Measurements from ENCODE around the gene NRAP.

NRAP gene

GRCh38 chr10:113555751-113556150 lies 108.1 kb downstream of the NRAP start:
- no peak overlapping the region for H3K4me2 ChIP-seq (ENCODE audit: low read depth, low read length, poor library complexity, severe bottlenecking)

GRCh38 chr10:113555245-113555644 lies 108.6 kb downstream of the NRAP start:
- Histone ChIP-seq H3F3A (ENCODE audit: low read depth) (no peaks in the 10 kb centered on the region), H3K36me3 (ENCODE audit: insufficient read depth, low read length) (no peaks in the 10 kb centered on the region), H3K9me3 (ENCODE audit: insufficient read depth, low read depth, low read length) (no peaks in the 10 kb centered on the region), H2AFZ (ENCODE audit: low read length) (no peak overlapping the region), H3K4me1 (ENCODE audit: insufficient read depth, low read length, poor library complexity, severe bottlenecking) (no peaks in the 10 kb centered on the region), H3K79me2 (ENCODE audit: insufficient read depth, low read length) (no peaks in the 10 kb centered on the region), H4K20me1 (ENCODE audit: insufficient read depth, low read length, poor library complexity, severe bottlenecking) (no peaks in the 10 kb centered on the region), H3K4me3 (ENCODE audit: low read length, poor library complexity, severe bottlenecking) (no peak overlapping the region), H3K9ac (ENCODE audit: low read depth, low read length, poor library complexity, severe bottlenecking) (no peak overlapping the region), H3K27me3 (ENCODE audit: insufficient read depth, low read length, poor library complexity, severe bottlenecking) (no peaks in the 10 kb centered on the region), H3K9me2 (replicated peaks; ENCODE audit: low read depth, low read length) (no peaks in the 10 kb centered on the region), H3K4me2 (ENCODE audit: low read depth, low read length, poor library complexity, severe bottlenecking) (no peak overlapping the region)
- TF ChIP-seq EZH2phosphoT487 (IDR thresholded peaks at IDR 0.05; ENCODE audit: borderline replicate concordance) (no peak), CTCF (conservative IDR thresholded peaks at IDR 0.05; ENCODE audit: low read length) (no peak)

More at GRCh38 chr10:113555751-113556150, 108.1 kb downstream of the NRAP start:
- H3K79me2 ChIP-seq (ENCODE audit: insufficient read depth, low read length): no peaks in the 10 kb centered on the region
- H3K4me1 ChIP-seq (ENCODE audit: insufficient read depth, low read length, poor library complexity, severe bottlenecking): no peaks in the 10 kb centered on the region
- TF ChIP-seq CTCF (conservative IDR thresholded peaks at IDR 0.05; ENCODE audit: low read length): no peak
- no peak for TF ChIP-seq EZH2phosphoT487 (IDR thresholded peaks at IDR 0.05; ENCODE audit: borderline replicate concordance)
- H3K27me3 ChIP-seq (ENCODE audit: insufficient read depth, low read length, poor library complexity, severe bottlenecking): no peaks in the 10 kb centered on the region
- no peaks in the 10 kb centered on the region for H3F3A ChIP-seq (ENCODE audit: low read depth)
- no peaks in the 10 kb centered on the region for H3K9me2 ChIP-seq (replicated peaks; ENCODE audit: low read depth, low read length)
- no peak overlapping the region for H3K4me3 ChIP-seq (ENCODE audit: low read length, poor library complexity, severe bottlenecking)
- no peaks in the 10 kb centered on the region for H3K9me3 ChIP-seq (ENCODE audit: insufficient read depth, low read depth, low read length)
- no peaks in the 10 kb centered on the region for H4K20me1 ChIP-seq (ENCODE audit: insufficient read depth, low read length, poor library complexity, severe bottlenecking)
- H2AFZ ChIP-seq (ENCODE audit: low read length): no peak overlapping the region
- no peaks in the 10 kb centered on the region for H3K36me3 ChIP-seq (ENCODE audit: insufficient read depth, low read length)
- H3K9ac ChIP-seq (ENCODE audit: low read depth, low read length, poor library complexity, severe bottlenecking): no peak overlapping the region

- Histone ChIP-seq H4K20me1 (ENCODE audit: insufficient read depth, low read length, poor library complexity, severe bottlenecking) (no peaks in the 10 kb centered on the region), H3K4me3 (ENCODE audit: low read length, poor library complexity, severe bottlenecking) (no peak overlapping the region), H3K9ac (ENCODE audit: low read depth, low read length, poor library complexity, severe bottlenecking) (no peak overlapping the region), H3K9me2 (replicated peaks; ENCODE audit: low read depth, low read length) (no peaks in the 10 kb centered on the region), H3K27me3 (ENCODE audit: insufficient read depth, low read length, poor library complexity, severe bottlenecking) (no peaks in the 10 kb centered on the region), H3F3A (ENCODE audit: low read depth) (no peaks in the 10 kb centered on the region), H3K36me3 (ENCODE audit: insufficient read depth, low read length) (no peaks in the 10 kb centered on the region), H2AFZ (ENCODE audit: low read length) (no peak overlapping the region), H3K79me2 (ENCODE audit: insufficient read depth, low read length) (no peaks in the 10 kb centered on the region), H3K9me3 (ENCODE audit: insufficient read depth, low read depth, low read length) (no peaks in the 10 kb centered on the region), H3K4me1 (ENCODE audit: insufficient read depth, low read length, poor library complexity, severe bottlenecking) (no peaks in the 10 kb centered on the region), H3K4me2 (ENCODE audit: low read depth, low read length, poor library complexity, severe bottlenecking) (no peak overlapping the region)
- TF ChIP-seq CTCF (conservative IDR thresholded peaks at IDR 0.05; ENCODE audit: low read length) (no peak), EZH2phosphoT487 (IDR thresholded peaks at IDR 0.05; ENCODE audit: borderline replicate concordance) (no peak)
These were observed 109.6 kb downstream of the NRAP start for GRCh38 chr10:113554214-113554613.
